Astrocyte of the spinal cord (primary cell): ENCODE results near the gene ETNK2.

ENCODE experiments used
- DNase-seq: peaks from one replicate; pipeline ENCODE4 v3.0.0; 2011; ENCODE audit warnings: low read depth, low spot score
- H3K4me3 ChIP-seq: 2 replicates; pipeline ENCODE4 v1.5.1; 2011; ENCODE audit warnings: low read depth, mild to moderate bottlenecking, low read length, moderate library complexity
- in situ Hi-C: cut with HindIII; loops from 2 replicates; pipeline ENCODE4 v1.10.0; 2017; ENCODE audit warnings: low sequenced_read_pairs
- TF ChIP-seq, protein P1 (sequence below): IDR thresholded peaks from 2 replicates; pipeline ENCODE4 v1.5.1; 2012; ENCODE audit warnings: low read depth, mild to moderate bottlenecking, low read length, inconsistent platforms

The ETNK2 gene

DNA sequence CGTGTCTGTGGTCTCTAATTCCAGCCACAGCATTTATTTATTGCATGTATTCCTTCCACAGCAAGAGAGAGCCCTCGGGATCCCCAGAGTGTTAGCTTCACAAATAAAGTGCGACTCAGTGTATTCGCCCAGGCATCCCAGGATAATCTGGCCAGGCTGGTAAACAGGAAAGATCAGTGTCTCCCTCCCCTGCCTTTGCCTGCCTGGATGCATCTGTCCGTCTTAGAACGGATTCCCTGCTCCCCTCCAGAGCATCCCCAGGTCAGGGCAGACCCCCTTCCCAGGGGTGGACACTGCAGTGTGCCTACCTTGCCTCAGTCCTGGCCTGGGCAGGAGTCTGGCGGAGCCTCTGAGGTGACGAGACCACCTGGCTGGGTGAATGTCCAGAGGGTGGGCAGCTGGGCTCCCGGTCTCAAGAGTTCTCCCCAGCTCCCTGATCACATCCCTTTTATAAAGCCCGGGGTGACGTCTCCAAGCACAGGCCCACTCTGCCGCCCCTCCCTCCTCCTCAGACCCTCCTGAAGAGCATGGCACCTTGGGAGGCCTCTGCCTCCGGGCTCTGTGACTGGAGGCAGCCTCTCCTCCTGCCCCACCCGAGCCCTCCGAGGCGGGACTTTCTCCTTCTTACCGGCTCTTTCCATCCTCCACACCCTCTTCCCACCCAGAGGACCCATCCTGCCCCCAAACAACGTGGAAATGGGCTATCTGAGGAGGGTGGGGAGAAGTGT, 44.4 kb upstream of the ETNK2 start, which contains the start of gene KISS1:
TSS of gene KISS1 (minus strand) at position 424 of the 728 bp plus-strand sequence. CDS start 3,615 bp downstream, outside the sequence.
- DNase-seq = no peak
- H3K4me3 ChIP-seq = no peak within 1 kb of the TSS
- in situ Hi-C loops = no loop called here
- TF ChIP-seq, protein P1, sequence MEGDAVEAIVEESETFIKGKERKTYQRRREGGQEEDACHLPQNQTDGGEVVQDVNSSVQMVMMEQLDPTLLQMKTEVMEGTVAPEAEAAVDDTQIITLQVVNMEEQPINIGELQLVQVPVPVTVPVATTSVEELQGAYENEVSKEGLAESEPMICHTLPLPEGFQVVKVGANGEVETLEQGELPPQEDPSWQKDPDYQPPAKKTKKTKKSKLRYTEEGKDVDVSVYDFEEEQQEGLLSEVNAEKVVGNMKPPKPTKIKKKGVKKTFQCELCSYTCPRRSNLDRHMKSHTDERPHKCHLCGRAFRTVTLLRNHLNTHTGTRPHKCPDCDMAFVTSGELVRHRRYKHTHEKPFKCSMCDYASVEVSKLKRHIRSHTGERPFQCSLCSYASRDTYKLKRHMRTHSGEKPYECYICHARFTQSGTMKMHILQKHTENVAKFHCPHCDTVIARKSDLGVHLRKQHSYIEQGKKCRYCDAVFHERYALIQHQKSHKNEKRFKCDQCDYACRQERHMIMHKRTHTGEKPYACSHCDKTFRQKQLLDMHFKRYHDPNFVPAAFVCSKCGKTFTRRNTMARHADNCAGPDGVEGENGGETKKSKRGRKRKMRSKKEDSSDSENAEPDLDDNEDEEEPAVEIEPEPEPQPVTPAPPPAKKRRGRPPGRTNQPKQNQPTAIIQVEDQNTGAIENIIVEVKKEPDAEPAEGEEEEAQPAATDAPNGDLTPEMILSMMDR = no peak

DNA sequence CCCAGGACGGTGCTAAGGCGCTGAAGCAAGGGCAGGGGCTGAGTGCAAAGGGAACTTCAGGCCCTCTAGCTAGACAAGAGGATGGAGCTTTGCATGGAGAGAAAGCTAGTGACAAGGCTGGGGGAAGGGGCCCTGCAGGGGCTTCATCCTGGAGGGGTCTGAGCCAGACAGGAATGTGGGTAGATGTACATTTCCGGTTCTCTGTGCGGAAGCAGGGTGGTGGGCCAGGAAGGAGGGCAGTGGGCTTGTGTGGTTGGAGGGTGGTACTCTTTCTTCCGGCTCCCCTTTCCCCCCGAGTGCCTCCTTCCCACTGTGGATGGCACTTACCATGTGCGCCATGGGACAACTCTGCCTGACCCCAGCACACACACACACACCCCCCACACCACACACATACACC, 42.9 kb upstream of the ETNK2 start:
- TF ChIP-seq, protein P1 = no peak
- no peak for DNase-seq
- in situ Hi-C loops = no loop called here
- no peak overlapping the region for H3K4me3 ChIP-seq

DNA sequence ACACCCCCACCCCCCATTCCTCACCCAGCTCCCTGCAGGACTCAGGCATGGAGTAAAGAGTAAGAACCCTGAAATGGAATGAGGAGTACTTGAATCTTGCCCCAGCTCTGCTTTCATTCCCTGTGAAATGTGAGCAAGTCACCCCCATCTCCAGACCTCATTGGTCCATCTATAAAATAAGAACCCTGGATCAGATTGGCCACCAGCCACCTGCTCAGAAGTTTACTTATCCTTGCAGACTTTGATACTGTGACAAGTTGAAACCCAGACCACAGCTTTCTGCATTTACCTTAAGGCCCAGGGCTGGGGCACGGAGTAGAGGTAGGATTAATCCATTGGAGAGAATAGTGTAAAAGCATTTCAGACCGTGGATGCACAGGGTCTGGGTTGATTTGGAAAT, 42.2 kb upstream of the ETNK2 start:
- in situ Hi-C loops = no loop called here
- DNase-seq = no peak
- no peak overlapping the region for H3K4me3 ChIP-seq
- TF ChIP-seq, protein P1 = no peak

DNA sequence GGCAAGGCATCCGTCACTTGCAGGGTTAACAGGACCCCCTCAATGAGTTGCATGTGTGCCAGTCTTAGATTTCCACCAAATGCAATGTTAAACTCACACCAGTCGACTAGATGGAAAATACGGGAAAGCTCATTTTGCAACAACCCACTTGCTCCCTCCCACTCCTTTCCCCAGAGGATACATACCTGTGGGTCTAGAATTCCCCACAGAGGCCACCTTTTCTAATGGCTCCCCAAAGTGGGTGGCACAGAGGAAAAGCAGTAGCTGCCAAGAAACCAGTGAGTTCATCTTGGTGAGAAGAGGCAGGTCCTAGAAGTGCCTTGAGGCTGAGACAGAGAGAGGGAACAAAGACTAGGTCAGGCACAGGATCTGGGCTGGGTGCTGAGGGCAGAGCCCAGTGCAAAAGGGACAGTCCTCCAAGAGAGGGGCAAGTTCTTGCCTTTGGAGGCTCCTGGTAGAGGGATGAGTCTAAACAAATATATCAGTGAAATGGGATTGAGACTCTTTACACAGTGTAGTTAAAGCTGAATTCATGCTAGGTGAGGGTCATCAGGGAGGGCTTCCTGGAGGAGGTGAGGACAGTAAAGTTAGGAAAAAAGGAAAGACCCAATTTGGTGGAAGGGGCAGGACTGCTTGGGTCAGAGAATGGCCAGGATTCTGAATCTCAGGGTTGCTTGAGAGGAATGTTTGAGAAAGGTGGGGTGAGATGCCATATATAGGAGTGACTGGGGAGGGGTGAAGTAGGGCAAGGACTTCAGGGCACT, 40.9 kb upstream of the ETNK2 start:
- in situ Hi-C loops = no loop called here
- no peak overlapping the region for H3K4me3 ChIP-seq
- DNase-seq = no peak
- TF ChIP-seq, protein P1 = no peak

DNA sequence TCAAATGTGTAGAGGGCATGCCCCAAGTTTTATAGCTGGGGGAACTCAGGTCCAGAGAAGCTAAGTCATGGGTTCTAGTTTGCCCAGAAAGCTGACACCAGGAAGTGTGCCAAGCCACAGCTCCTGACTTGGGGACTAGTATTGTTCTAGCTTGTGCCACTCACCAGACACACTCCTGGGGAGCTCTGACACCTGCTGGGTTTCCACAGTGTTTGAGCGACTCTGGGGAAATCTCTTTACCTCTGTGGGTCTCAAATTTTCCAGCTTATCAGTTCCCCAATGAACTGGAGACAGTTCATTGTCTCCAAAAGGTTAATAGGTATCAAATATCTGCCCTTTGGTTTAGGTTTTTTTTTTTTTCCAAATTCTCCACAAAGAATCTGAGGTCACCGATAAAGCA, 40.2 kb upstream of the ETNK2 start:
- in situ Hi-C loops = no loop called here
- H3K4me3 ChIP-seq = no peak overlapping the region
- TF ChIP-seq, protein P1 = no peak
- DNase-seq = no peak

DNA sequence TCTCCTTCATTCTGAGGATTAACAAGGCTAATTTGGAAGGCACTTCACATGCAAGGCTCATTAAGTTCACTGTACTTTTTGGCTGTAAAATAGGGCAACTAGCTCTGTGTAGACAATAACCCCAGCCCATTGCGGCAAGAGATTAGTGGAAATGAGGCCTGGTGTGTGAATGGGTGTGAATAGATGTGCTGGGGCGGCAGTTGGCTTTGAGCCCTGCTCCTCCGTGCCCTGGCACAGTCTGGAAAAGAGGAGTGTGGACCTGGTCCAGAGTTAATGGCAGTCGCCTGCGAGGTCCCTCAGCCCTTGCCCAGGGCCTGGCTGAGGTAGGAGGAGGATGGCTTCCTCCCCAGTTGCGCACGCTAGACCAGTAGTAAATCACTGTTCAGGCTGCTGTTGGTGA, 39.6 kb upstream of the ETNK2 start:
- TF ChIP-seq, protein P1 = no peak

More for the DNA sequence above, 39.6 kb upstream of the ETNK2 start:
- no peak for DNase-seq
- in situ Hi-C loops = no loop called here
- no peak overlapping the region for H3K4me3 ChIP-seq
